Gastroesophageal sphincter (tissue), 4 donors: Measurements from ENCODE around the gene SH3PXD2A. TPM values are rescaled to one million over a fixed set of nuclear protein-coding genes. Genes with fewer than 3 reads are reported as not detected.

Experiments used
- ATAC-seq: fragments of 150-250 bp; one replicate; pipeline ENCODE4 v1.9.1; 2016; ENCODE audit warnings: mild to moderate bottlenecking, moderate library complexity
- H3K27ac ChIP-seq, 4 donors: fragments of 200-600 bp; sonication (generic) in 3 of 4; 1 replicate in 3 of 4; 2 replicates in 1 of 4; pipeline ENCODE4 v1.5.1; 2016 to 2019
- H3K27me3 ChIP-seq: fragments of 200-600 bp; sonication (generic); one replicate; pipeline ENCODE4 v1.5.1; 2019
- H3K36me3 ChIP-seq, 2 donors: fragments of 200-600 bp; sonication (generic); one replicate each; pipeline ENCODE4 v1.5.1; 2019; ENCODE audit warnings: control low read depth in 1 of 2
- H3K4me1 ChIP-seq, 3 donors: fragments of 200-600 bp; sonication (generic); 1 replicate in 2 of 3; 2 replicates in 1 of 3; pipeline ENCODE4 v1.5.1; 2016 to 2019; ENCODE audit warnings: control low read depth in 2 of 3
- H3K4me3 ChIP-seq, 2 donors: fragments of 200-600 bp; sonication (generic); one replicate each; pipeline ENCODE4 v1.5.1; 2019; ENCODE audit warnings: mild to moderate bottlenecking in 1 of 2, moderate library complexity in 1 of 2
- H3K9me3 ChIP-seq, 3 donors: fragments of 200-600 bp; sonication (generic); one replicate each; pipeline ENCODE4 v1.5.1; 2017 to 2019; ENCODE audit warnings: control low read depth in 2 of 3
- CTCF ChIP-seq, 4 experiments: fragments of 200-600 bp in 2 of 4; fragments of 450-650 bp in 2 of 4; sonication (generic) in 1 of 4; IDR thresholded peaks; one replicate each; pipeline ENCODE4 v1.5.1; 2017 to 2019; ENCODE audit warnings: antibody characterized with exemption in 4 of 4, mild to moderate bottlenecking in 2 of 4, moderate library complexity in 2 of 4
- EP300 ChIP-seq: sonication (generic); formaldehyde crosslinking; IDR thresholded peaks from one replicate; pipeline ENCODE4 v1.6.1; 2017; ENCODE audit warnings: antibody characterized with exemption, mild to moderate bottlenecking
- POLR2A ChIP-seq, 2 donors: fragments of 450-650 bp; IDR thresholded peaks; one replicate each; pipeline ENCODE4 v1.6.1; 2017; ENCODE audit warnings: antibody characterized with exemption in 2 of 2, mild to moderate bottlenecking in 2 of 2, moderate library complexity in 1 of 2
- POLR2AphosphoS5 ChIP-seq: sonication (generic); formaldehyde crosslinking; IDR thresholded peaks from one replicate; pipeline ENCODE4 v1.6.1; 2017; ENCODE audit warnings: antibody characterized with exemption
- WGBS, 2 donors: methylation state at CpG; one replicate each; pipeline ENCODE4 v1.1.5; 2018; ENCODE audit warnings: low coverage in 1 of 2; 5-methylcytosine and 5-hydroxymethylcytosine counted together
- total RNA-seq, 4 donors: library from RNA; depleted of rRNA; stranded (reverse); fragments of >200 nt; gene quantifications; one replicate each; pipeline ENCODE4 v1.1.0, GENCODE V29; 2016

Gene SH3PXD2A
- total RNA-seq, 4 donors from 2014 or later: 31.2 to 65.2 (median 39.5) TPM

- 78 to 100% methylated on average over 2 to 3 of the region's 7 CpGs for WGBS, 2 donors
- no peak for ATAC-seq
- H3K27ac ChIP-seq: no peak overlapping the region
Measured at GRCh38 chr10:103563231-103564115, 291.9 kb downstream of the SH3PXD2A start.

GRCh38 chr10:103562383-103562782, 293.0 kb downstream of the SH3PXD2A start:
- ATAC-seq: no peak
- Histone ChIP-seq H3K4me1 (no peaks in the 10 kb centered on the region), H3K36me3 (no peaks in the 10 kb centered on the region), H3K27ac (no peak overlapping the region), H3K4me3 (no peak overlapping the region), H3K27me3 (peaks cover 11% of the 10 kb centered on the region), H3K9me3 (no peaks in the 10 kb centered on the region)
- WGBS, 2 donors: 78 to 87% methylated on average over 3 of the region's 4 CpGs
- TF ChIP-seq POLR2AphosphoS5 (no peak), EP300 (no peak), POLR2A (IDR thresholded peaks at IDR 0.05) (no peak), CTCF (IDR thresholded peaks at IDR 0.05) (no peak)

More at GRCh38 chr10:103563231-103564115, 291.9 kb downstream of the SH3PXD2A start:
- Histone ChIP-seq H3K27me3 (peaks cover 11% of the 10 kb centered on the region), H3K4me1 (no peaks in the 10 kb centered on the region), H3K4me3 (no peak overlapping the region), H3K9me3 (no peaks in the 10 kb centered on the region), H3K36me3 (no peaks in the 10 kb centered on the region)
- TF ChIP-seq POLR2A (IDR thresholded peaks at IDR 0.05): no peak
- TF ChIP-seq CTCF (IDR thresholded peaks at IDR 0.05): no peak
- no peak for TF ChIP-seq EP300
- no peak for TF ChIP-seq POLR2AphosphoS5

- H3K4me3 ChIP-seq: no peak overlapping the region
- WGBS, 2 donors: 90 to 100% methylated on average over 4 to 6 of the region's 7 CpGs
- no peaks in the 10 kb centered on the region for H3K36me3 ChIP-seq
- H3K27ac ChIP-seq: no peak overlapping the region
- no peaks in the 10 kb centered on the region for H3K9me3 ChIP-seq
- peaks cover 11% of the 10 kb centered on the region for H3K27me3 ChIP-seq
- no peak for TF ChIP-seq POLR2AphosphoS5
- TF ChIP-seq POLR2A (IDR thresholded peaks at IDR 0.05): no peak
- TF ChIP-seq CTCF (IDR thresholded peaks at IDR 0.05): no peak
- TF ChIP-seq EP300: no peak
- no peak for ATAC-seq
- H3K4me1 ChIP-seq: peaks cover 0 to 8% (median 0%) of the 10 kb centered on the region in 3 donors
Measured at GRCh38 chr10:103560886-103561285, 294.5 kb downstream of the SH3PXD2A start.

GRCh38 chr10:103559776-103560175, 295.6 kb downstream of the SH3PXD2A start:
- no peak for TF ChIP-seq POLR2AphosphoS5
- no peak for TF ChIP-seq CTCF (IDR thresholded peaks at IDR 0.05)
- no peak for TF ChIP-seq POLR2A (IDR thresholded peaks at IDR 0.05)
- TF ChIP-seq EP300: no peak
- Histone ChIP-seq H3K9me3 (no peaks in the 10 kb centered on the region), H3K4me3 (no peak overlapping the region), H3K4me1 (peaks cover 0 to 18% (median 4%) of the 10 kb centered on the region in 3 donors), H3K27ac (no peak overlapping the region), H3K27me3 (peaks cover 11% of the 10 kb centered on the region), H3K36me3 (no peaks in the 10 kb centered on the region)
- 72 to 96% methylated on average over 5 to 8 of the region's 9 CpGs for WGBS, 2 donors
- ATAC-seq: no peak

- H3K9me3 ChIP-seq: no peaks in the 10 kb centered on the region
- 20% methylated on average over 1 of the region's 9 CpGs; no CpG with 5 or more reads in 1 of the 2 donors for WGBS, 2 donors
- H3K4me3 ChIP-seq: no peak overlapping the region
- H3K27me3 ChIP-seq: peaks cover 11% of the 10 kb centered on the region
- peaks cover 0 to 22% (median 4%) of the 10 kb centered on the region in 3 donors for H3K4me1 ChIP-seq
- no peaks in the 10 kb centered on the region for H3K36me3 ChIP-seq
- H3K27ac ChIP-seq: no peak overlapping the region
- no peak for ATAC-seq
- no peak for TF ChIP-seq EP300
- TF ChIP-seq CTCF (IDR thresholded peaks at IDR 0.05): no peak
- TF ChIP-seq POLR2AphosphoS5: no peak
- TF ChIP-seq POLR2A (IDR thresholded peaks at IDR 0.05): no peak
Measured at GRCh38 chr10:103558911-103559310, 296.5 kb downstream of the SH3PXD2A start.
